Measurements from ENCODE around the gene STIM1.
"Not testable (repeated sequence)": the region's sequence is repeated elsewhere in the genome, so short reads cannot be mapped to it uniquely, and the experiment has no call there.

STIM1 gene

DNA sequence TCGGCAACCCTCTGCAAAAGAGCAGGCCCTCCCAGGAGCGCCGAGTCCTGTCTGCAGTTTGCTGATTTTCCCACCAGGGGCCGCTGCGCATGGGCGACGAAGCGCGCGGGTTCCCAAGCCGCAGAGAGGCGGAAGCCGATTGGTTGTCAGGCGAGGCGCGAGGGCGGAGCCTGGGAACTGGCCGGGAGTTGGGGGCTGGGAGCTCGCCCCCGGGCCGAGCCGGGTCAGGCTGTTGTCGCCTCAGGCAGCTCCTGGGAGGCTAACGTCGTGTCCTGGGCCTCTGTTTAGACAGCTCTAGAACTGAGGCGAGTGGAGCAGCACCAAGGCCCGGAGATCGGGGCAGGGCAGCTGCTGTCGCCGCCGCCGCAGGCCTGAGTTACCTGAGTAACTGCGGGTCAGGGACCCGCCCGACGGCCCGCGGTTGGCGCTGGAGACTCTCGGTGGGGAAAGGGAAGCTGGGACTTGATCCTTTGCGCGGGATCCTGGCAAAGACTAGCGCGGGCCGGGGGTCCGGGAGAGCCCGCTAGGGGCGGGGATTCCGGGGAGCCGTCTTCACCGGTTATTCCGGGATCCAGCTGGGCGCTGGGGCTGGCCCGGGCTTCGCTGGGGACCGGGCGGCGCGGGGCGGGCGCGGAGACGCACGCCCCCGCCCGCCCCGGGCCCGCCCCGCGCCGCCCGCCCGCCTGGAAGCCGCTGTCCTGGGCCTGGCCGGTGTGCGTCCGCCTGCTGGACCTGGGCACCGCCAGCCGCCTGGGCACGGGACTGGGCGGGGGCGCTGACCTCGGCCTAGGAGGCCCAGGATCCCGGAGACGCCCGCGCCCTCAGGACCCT lies at the start of gene STIM1:
STIM1 (plus strand) TSS at position 688 of the 831 bp plus-strand sequence. CDS start 607 bp downstream, outside the sequence.
- DNase-seq = peak; percentile 97

DNA sequence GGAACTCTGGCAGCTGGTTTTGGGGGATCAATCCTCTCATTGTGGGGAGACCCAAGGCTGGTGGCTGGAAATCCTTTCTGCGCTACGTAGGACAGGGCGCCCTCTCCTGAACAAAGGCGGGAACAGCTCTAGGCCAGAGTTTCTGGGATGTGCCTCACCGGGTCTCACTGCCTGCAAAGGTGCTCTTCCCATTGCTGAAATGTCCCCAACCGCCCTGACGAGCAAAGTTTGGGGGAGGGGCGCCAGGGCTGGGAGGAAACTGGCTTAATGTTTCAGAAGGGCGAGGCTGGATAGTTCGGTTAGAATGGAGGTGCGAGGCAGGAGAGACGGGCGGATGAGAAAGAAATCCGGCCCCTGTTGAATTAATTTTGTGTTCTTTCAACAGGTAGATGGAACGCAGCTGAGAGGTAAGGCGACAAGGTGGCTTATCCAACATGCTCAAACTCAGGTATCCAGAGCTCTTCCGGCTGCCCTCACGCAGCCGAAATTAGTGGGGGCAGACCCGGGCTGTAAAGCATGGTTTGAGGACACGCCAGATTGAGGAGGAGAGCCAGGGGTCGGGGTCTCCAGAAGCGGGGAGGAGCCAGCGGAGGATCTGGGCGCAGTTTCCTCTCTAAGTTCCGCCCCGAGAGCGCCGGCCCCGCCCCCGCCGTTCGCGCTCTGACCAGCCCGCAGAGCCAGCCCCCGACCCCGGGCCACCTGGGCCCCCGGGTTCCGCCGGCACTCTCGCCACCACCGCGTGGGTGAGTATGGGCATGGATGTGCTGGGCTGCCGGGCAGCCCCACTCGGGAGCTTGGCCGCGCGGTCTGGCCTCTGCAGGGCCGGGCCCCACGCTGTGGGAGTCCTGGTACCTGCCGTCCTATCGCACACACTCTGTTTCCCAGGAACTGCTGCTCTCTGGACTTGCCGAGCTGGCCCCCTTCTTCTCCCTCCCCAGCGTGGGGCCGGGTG lies 47.3 kb upstream of the STIM1 start, which contains the start of gene PGAP2:
PGAP2 (plus strand) TSS at position 652 of the 952 bp plus-strand sequence. CDS start 2,700 bp downstream, outside the sequence.
- DNase-seq = peak; percentile 84

DNA sequence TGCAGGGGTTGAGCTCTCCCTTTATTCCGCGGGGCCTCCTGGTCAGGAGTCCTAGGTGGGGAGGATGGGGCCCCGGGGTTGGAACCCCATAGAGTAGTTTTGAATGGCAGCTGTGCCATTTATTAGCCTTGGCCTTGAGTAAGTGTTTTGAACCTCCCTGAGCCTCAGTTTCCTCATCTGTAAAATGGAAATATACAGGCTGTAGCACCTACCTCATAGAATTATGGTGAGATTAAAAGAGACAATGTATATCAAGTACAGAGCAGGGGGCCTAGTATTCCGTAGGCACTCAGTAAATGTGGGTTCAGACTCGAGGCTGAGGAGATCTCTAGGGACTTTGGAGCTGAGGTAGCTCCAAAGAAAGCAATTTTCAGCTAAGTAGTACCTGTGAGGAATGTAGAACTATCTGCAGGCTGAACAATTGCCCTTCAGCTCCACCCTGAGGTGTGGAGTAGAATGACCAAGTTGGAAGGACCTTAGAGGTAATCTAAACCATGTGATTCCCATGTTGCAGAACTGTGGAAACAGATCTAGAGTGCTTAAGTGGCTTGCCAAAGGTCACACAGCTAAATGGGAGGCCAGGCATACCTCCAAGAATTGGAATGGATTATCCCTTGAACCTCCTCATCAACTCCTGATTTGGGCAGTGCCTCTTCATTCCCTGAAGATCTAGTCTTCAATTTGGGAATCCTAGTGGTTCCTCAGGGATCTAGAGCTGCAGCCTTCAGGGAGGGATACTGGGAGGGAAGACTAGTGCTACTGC lies 46.4 kb upstream of the STIM1 start:
- DNase-seq = peak; percentile 90

DNA sequence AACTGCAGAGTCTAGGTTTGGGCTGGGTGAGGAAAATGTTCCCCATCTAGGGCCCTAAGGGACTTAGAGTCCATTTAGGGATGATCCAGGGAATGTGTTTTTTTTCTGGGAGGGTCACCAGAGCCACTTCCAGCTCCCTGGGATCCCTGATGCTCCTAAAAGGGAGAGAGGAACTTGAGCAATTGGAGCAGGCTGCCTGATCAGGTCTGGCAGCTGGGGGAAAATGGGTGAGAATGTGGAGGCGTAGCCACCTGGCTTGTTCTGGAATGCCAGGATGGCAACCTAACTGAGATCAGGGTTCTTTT lies 45.9 kb upstream of the STIM1 start:
- DNase-seq = no peak

DNA sequence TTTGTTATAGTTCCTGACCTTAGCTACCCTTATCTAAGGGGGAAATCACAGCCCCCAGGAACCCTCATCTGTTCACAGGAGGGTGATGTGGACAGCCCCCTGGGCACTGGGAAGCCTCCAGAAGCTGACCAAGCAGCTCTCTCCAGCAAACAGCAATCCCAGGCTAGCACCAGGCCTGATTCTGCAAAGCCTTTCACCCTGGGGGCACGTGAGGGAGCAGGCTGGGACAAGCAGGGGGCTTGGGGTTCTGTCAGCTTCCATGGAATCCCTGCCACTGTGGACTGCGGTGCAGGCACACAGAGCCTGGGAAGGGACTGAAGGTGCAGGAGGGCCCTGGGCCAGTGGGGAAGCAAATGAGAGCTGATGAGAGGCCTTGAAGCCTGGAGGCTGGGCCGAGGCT lies 45.0 kb upstream of the STIM1 start:
- DNase-seq = no peak

DNA sequence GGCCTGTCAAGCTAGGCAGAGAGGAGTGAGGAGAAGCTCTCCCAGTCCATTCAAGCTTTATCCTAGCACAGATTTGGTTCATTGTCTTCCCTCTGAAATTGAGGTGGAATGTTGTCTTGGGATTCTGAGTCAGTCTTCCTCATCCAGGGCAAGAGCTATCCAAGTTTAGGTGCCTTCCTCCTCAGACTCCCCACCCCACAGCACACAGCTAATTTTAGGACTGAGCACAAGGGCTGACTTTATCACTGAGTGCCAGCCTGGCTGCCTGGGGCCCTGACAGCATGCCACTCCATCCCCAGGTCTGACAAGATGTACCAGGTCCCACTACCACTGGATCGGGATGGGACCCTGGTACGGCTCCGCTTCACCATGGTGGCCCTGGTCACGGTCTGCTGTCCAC lies 44.5 kb upstream of the STIM1 start:
- DNase-seq = no peak

DNA sequence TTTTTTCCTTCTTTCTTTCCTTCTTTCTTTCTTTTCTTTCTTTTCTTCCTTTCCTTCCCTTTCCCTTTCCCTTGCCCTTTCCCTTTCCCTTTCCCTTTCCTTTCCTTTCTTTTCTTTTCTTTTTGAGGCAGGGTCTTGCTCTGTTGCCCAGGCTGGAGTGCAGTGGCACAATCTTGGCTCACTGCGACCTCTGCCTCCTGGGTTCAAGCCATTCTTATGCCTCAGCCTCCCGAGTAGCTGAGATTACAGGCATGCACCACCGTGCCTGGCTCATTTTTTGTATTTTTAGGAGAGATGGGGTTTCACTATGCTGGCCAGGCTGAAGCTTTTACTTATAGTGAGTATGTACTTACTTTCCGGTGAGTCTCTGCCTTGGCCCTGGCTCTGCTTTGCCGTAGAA lies 40.6 kb upstream of the STIM1 start:
- DNase-seq = not testable (repeated sequence)

DNA sequence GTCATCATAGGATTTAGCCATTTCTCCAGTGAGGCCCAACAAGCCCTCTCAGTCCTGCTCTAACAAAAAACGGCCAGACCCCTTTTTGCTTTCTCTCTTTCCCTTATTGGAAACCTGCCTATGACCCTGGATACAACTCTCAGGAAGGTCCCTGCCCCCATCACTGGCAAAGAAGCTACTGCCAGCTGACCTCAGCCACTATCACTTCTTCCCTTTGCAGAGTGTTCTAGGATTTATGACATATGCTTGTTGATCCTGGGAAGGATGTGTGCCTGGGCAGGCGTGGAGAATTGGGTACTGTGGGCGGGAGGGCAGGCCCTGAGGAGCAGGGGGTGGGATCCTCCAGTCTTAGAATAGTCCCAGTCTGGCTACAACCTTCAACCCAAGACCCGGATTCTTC lies 39.6 kb upstream of the STIM1 start:
- DNase-seq = no peak

DNA sequence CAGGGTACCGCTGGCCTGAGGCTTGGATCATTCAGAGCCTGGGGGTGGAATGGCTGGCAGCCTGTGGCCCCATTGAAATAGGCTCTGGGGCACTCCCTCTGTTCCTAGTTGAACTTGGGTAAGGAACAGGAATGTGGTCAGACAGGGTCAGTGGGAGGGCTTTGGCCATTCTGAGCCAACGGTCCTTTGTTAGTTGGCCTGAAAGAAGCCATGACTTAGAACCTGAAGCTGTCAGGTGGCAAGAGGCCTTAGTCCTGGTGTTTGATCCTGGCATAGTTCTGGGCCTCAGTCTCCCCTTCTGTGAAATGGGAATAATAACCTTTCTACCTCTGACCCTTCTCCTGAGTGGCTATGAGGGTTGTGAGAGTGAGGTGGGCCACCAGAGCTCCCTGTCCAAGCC lies 38.8 kb upstream of the STIM1 start:
- DNase-seq = no peak

DNA sequence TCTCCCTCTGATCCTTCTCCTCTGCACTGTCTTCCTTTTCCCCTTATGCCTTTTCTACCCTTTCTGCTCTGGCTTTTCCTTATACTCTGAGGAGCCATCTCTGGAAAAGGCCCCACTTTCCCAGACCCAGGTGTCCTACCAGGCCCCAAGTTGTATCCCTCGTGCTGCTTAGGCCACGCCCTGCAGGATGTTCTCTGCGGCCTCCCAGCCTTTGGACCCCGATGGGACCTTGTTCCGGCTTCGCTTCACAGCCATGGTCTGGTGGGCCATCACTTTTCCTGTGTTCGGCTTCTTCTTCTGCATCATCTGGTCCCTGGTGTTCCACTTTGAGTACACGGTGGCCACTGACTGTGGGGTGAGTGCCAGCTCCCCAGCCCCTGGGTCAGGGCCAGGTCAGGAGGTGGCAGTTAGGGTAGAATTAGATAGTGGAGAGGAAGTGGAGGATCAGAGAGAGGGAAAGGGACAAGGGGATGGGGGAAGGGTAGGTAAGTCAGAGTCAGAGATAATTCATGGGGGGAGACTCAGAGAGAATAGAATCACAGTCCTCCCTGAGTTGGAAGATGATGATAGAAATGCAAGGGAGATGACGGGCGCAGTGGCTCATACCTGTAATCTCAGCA lies 38.2 kb upstream of the STIM1 start:
- DNase-seq = peak; percentile 57

DNA sequence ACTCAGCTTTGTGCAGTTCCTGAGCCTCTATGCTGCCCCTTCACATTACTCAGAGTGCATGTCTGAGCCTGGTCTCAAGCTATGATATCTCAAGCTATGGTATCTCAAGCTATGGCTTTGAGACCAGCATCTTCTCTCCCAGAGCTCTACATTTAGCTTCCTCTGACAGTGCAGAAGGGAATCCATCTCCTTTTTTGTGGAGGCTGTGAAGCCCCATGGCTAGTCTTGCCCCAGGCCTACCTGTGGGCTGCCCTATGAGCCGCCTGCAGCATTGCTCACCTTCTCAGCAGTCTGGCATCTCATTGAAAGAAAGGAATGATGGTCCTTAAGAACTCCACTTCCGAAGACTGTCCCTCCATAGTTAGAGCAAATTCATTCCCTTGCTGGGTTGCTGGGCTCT lies 34.5 kb upstream of the STIM1 start:
- DNase-seq = no peak

DNA sequence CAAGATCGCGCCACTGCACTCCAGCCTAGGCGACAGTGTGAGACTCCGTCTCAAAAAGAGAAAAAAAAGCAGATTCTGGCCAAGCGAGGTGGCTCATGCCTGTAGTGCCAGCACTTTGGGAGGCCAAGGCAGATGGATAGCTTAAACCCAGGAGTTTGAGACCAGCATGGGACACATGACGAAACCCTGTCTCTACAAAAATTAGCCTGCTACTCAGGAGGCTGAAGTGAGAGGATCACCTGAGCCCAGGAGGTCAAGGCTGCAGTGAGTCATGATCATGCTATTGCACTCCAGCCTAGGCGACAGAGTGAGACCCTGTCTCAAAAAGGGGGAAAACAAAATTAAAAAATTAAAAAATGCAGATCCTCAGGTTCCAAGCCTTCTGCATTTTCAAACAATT lies 33.2 kb upstream of the STIM1 start:
- no peak for DNase-seq

DNA sequence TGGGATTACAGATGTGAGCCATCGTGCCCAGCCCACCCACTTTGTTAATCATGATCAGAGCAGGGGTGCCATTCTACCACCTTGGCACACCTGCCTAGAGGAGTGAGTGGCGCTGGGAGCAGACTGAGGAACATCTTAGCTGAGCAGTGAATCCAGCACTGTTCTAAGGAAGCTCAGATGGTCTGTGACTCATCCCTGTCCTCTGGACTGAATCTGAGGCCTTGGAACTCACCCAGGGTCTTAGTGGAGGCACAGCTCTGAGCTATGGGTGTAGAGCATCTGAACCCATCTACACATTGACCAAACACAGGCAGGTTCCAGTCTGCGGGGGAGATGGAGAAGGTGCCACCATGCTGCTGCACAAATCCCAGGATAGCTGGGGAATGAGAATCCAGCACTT lies 32.2 kb upstream of the STIM1 start:
- no peak for DNase-seq

DNA sequence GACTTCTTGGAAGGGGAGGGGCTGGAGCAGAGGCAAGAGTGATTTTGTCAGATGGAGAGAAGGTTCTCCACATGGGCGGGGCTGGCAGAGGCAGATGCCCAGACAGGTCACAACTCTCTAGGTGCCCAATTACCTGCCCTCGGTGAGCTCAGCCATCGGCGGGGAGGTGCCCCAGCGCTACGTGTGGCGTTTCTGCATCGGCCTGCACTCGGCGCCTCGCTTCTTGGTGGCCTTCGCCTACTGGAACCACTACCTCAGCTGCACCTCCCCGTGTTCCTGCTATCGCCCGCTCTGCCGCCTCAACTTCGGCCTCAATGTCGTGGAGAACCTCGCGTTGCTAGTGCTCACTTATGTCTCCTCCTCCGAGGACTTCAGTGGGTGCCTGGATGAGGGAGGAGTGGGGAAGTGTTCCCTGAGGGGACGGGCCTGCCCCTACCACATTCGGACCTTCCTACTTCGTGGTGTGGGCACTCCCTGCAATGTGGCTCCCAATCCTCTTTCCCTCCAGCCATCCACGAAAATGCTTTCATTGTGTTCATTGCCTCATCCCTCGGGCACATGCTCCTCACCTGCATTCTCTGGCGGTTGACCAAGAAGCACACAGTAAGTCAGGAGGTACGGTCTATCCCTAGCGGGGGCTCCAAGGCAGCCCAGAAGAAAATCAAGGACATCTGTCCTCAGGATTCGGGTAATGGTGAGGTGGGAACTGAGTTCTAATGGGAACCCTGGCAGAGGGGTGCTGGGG lies 31.5 kb upstream of the STIM1 start:
- DNase-seq = no peak

DNA sequence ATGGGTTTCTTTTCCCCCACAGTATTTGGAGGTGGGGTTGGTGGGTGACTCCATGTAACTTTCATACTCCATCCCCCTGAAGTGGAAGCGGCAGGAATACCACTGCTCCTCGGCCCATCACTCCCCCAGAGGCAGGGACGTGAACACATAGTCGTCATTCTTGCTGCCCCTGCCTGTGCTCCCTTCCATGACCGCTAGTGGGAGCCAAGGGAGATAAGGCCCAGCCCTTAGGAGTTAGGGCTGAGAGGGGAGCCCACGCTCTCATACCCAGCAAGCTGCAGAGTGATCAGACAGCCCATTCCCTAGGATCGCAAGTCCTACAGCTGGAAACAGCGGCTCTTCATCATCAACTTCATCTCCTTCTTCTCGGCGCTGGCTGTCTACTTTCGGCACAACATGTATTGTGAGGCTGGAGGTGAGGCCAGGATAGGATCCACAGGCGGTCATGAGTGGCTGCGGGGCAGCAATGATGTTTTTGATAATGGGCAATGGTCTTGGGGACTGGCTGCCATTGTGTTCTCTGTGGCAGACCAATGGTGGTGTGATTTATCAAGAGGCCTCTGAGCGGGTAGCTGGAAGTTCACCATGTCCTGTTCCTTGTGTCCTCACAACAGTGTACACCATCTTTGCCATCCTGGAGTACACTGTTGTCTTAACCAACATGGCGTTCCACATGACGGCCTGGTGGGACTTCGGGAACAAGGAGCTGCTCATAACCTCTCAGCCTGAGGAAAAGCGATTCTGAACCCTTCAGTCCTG lies 30.6 kb upstream of the STIM1 start:
- DNase-seq = peak; percentile 96

DNA sequence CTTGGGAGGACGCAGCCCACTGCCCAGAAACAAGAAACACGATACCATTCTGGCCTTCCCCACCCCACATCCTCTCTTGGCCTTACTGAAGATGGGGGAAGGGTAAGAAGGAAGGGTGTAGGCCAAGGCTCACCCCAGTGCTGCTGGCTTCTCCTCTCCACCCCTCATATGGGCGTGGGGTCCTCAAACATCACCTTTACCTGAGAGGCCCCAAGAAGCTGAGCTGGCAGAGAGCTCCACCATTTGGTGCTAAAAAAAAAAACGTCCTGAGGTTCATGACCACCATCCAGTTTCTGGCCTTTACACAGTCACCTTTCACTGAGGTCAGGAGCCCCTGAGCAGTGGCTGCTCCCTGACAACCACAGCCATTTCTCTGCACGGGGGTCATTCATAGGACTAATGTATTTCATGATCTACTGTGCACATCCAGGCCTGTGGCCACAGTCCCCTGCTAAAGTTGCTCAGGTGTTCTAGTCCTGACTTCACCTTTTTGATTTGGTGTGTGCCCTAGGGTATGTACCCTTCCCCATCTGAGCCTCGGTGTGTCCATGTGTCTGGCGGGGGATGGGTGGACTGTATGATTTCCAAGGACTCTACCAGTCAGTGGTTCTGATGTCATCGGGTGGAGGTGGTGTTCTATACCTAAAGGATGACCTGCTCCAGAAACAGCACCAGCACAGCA lies 29.9 kb upstream of the STIM1 start:
- peak; percentile 53 for DNase-seq

DNA sequence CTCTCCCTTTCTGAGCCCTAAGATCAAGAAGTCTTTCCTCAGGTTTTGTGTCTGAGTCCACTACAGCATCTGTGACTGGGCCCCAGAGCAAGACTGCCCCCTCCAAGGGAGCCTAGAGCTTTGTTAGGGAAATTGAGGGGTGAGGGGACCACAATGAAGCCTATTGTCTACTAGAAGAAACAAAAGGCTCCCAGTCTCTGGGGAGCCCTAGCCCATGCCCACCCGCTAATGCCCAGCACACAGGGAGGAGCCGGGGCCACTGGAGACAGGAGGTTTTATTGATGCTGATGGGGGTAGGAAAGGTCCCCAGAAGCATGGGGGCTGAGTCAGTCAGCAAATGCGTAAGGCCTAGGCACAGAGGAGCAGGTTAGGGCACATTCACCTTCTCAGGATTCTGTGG lies 28.7 kb upstream of the STIM1 start:
- no peak for DNase-seq

DNA sequence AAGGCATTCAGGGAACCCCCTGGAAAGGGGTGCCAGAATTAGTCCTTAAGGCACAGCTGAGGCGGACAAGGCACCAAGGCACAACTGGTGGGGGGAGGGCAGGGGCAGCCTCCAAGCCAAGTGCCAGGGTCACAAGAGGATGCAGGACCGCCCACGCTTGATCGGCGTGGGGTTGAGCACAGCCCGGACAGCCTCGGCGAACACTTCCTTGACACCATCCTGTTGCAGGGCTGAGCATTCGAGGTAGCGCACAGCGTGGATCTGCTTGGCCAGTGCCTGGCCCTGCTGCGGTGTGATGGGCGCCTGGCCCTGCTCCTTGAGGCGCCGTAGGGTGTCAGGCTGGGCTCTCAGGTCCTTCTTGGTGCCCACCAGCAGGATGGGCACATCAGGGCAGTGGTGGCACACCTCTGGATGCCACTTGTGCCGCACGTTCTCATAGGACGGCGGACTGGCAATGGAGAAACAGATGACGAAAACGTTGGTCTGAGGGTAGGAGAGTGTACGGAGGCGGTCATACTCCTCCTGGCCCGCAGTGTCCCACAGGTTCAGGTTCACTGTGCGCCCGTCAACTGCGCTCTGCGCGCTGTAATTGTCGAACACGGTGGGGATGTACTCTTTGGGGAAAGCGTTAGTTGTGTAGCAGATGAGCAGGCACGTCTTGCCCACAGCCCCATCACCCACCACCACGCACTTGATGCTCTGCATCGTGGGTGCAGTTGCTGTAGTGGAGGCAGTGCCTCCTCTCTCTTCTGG lies 27.9 kb upstream of the STIM1 start:
- no peak for DNase-seq

DNA sequence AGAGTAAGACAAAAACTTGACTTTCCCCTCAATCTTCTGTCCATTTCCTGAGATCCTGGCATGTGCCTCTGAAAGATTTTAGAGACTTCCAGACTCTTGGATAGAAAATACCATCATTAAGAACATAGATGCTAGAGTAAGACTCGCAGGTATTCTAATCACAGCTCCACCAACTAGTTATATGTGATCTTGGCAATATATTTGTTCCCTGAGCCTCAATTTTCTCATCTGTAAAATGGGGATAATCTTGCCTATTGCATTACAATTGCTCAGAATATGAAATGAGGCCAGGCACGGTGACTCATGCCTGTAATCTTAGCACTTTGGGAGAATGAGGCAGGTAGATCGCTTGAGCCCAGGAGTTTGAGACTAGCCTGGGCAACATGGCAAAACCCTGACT lies 25.4 kb upstream of the STIM1 start:
- DNase-seq = no peak

DNA sequence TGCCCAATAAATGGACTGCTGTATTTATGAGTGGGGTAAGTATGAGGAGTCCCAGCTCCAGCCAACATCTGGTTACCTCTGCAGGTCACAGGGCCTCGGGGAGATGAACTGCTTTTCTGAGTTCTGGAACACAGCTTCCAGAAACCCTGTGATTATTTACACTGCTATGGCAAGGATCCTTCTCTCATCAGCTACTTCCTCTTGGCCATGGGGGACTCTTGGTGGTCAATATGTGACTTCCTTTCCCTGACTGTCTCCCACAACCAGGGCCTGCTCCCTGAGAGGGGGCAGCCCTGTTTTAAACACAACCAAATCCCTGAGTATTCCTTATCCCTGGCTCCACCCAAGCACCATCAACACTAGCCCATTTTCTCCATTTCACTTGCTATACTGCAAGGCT lies 24.7 kb upstream of the STIM1 start:
- no peak for DNase-seq

Data from OCI-M1 (cell line).